Thyroid gland (tissue), 4 donors: ENCODE results near the gene SHMT2. TPM values are rescaled to one million over a fixed set of nuclear protein-coding genes. Genes with fewer than 3 reads are reported as not detected.

Source experiments
- DNase-seq, 2 donors: peaks; one replicate each; pipeline ENCODE4 v3.0.0-alpha.2; 2019
- H3K27ac ChIP-seq, 3 donors: fragments of 200-600 bp; sonication (generic); 1 replicate in 2 of 3; 2 replicates in 1 of 3; pipeline ENCODE4 v1.5.1; 2016 to 2019; ENCODE audit warnings: mild to moderate bottlenecking in 1 of 3, moderate library complexity in 1 of 3
- H3K27me3 ChIP-seq: fragments of 200-600 bp; sonication (generic); one replicate; pipeline ENCODE4 v1.5.1; 2019
- H3K36me3 ChIP-seq, 2 donors: fragments of 200-600 bp; sonication (generic); one replicate each; pipeline ENCODE4 v1.5.1; 2016 to 2019
- H3K4me1 ChIP-seq, 2 donors: fragments of 200-600 bp; sonication (generic); one replicate each; pipeline ENCODE4 v1.5.1; 2017 to 2019
- H3K4me3 ChIP-seq, 3 donors: fragments of 200-600 bp; sonication (generic); replicated peaks in 1 of 3; 1 replicate in 2 of 3; 2 replicates in 1 of 3; pipeline ENCODE4 v1.5.1; 2016; ENCODE audit warnings: mild to moderate bottlenecking in 1 of 3
- H3K9me3 ChIP-seq: fragments of 200-600 bp; sonication (generic); one replicate; pipeline ENCODE4 v1.5.1; 2017
- CTCF ChIP-seq, 6 experiments: fragments of 200-600 bp in 3 of 6; fragments of 450-650 bp in 3 of 6; sonication (generic) in 3 of 6; IDR thresholded peaks; one replicate each; pipeline ENCODE4 v1.5.1; 2016 to 2019; ENCODE audit warnings: antibody characterized with exemption in 6 of 6, mild to moderate bottlenecking in 2 of 6, inconsistent platforms in 1 of 6, moderate library complexity in 1 of 6
- POLR2A ChIP-seq, 2 donors: fragments of 450-650 bp; IDR thresholded peaks; one replicate each; pipeline ENCODE4 v1.6.1; 2017; ENCODE audit warnings: antibody characterized with exemption in 2 of 2, mild to moderate bottlenecking in 2 of 2, moderate library complexity in 1 of 2
- WGBS, 2 donors: methylation state at CpG; one replicate each; pipeline ENCODE4 v1.1.5; 2017; 5-methylcytosine and 5-hydroxymethylcytosine counted together
- intact Hi-C: fragments of 100-400 bp; cut with DNase I; formaldehyde crosslinking; loops from one replicate; pipeline ENCODE4 v1.15.1; 2023
- total RNA-seq, 4 donors: library from RNA; depleted of rRNA; stranded (reverse); fragments of >200 nt; gene quantifications; one replicate each; pipeline ENCODE4 v1.2.3, GENCODE V29; 2016

The SHMT2 gene
- total RNA-seq, 4 donors from 2014 or later, result 34.0 to 58.4 (median 49.8) TPM

DNA sequence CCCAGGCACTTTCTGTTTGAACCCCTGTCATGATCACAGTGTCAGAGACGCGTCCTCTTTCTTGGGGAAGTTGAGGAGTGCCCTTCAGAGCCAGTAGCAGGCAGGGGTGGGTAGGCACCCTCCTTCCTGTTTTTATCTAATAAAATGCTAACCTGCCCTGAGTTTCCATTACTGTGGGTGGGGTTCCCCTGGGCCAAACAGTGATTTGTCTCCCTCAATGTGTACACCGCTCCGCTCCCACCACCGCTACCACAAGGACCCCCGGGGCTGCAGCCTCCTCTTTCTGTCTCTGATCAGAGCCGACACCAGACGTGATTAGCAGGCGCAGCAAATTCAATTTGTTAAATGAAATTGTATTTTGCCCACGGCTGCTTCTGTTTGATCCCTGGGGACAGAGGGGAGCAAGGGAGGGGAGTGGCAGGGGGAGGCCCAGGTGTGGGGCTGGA lies 5.1 kb downstream of the SHMT2 start:
- intact Hi-C loops, result no loop called here
- Histone ChIP-seq H3K4me3 (no peak overlapping the region), H3K27me3 (no peaks in the 10 kb centered on the region), H3K4me1 (peaks cover 10 to 32% of the 10 kb centered on the region in 2 donors), H3K27ac (peak overlapping the region in 1 of 3 donors; percentile 17), H3K9me3 (no peaks in the 10 kb centered on the region), H3K36me3 (peaks cover 23 to 26% of the 10 kb centered on the region in 2 donors)
- no peak for TF ChIP-seq CTCF (IDR thresholded peaks at IDR 0.05)
- TF ChIP-seq POLR2A (IDR thresholded peaks at IDR 0.05), result no peak
- 92 to 93% methylated on average over 10 of the region's 10 CpGs for WGBS, 2 donors
- DNase-seq, result no peak

DNA sequence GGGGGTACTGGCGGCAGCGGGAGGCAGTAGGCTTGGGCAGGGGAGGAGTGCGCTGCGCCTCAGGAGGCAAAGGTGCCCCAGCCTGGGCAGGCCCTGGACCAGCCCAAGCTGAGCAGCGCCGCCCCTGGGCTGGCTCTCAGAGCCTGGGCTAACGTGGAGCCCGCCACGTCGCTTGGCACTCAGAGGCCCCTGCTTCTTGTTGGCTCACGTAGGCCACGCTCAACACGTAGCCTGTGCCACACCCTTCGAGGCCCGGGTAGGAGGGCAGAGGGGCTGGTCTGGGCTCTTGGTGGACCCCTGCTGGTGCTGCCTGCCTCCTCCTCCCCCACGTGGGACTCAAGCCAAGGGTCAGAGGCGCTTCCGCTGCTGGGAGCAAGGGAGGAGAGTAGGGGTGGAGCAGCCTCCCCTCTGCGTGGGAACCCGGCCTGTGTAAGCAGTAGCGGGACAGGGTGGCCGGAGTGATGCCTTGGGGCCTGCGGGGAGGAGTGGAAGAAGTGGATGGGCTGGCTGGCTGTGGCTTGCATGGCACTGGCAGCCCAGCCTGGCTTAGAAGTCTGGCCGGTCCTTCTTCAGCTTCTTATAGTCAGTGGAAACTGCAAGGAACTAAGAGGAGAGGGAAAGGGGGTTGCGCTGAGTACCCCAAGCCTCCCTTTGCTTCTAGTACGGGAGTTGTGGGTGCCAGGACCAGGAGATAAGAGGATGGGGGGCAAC lies 5.7 kb downstream of the SHMT2 start:
- Histone ChIP-seq H3K27me3 (peaks cover 5% of the 10 kb centered on the region), H3K36me3 (peaks cover 23 to 26% of the 10 kb centered on the region in 2 donors), H3K27ac (peak overlapping the region in 1 of 3 donors; percentile 17), H3K9me3 (no peaks in the 10 kb centered on the region), H3K4me1 (peaks cover 11 to 36% of the 10 kb centered on the region in 2 donors), H3K4me3 (no peak overlapping the region)
- intact Hi-C loops, result no loop called here
- DNase-seq, result peak in 1 of 2 donors; percentile 12
- TF ChIP-seq POLR2A (IDR thresholded peaks at IDR 0.05) (no peak), CTCF (IDR thresholded peaks at IDR 0.05) (no peak)
- 71 to 83% methylated on average over 20 to 23 of the region's 26 CpGs for WGBS, 2 donors

DNA sequence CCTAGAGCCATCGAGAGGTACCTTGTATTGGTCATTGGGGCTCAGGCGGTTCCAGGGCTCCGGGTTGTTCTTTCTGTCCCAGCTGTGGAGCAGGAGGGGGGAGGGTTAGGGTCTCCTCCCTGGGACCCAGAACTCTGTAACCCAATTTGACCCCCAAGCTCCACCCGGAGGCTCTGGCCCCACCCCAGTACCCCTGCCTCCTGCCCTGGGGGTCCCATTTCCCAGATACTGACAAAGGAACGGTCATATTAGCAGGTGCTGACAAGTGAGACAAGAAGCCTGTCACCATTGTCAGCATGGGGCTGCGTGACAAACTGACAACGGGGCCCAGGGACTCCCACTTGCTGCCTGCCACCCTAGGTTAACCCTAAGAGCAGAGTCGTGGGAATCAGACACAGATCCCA lies 6.2 kb downstream of the SHMT2 start:
- H3K4me1 ChIP-seq, result peaks cover 11 to 36% of the 10 kb centered on the region in 2 donors
- intact Hi-C loops, result no loop called here
- H3K36me3 ChIP-seq, result peaks cover 23 to 26% of the 10 kb centered on the region in 2 donors
- no peak overlapping the region for H3K4me3 ChIP-seq
- peaks cover 8% of the 10 kb centered on the region for H3K27me3 ChIP-seq
- TF ChIP-seq POLR2A (IDR thresholded peaks at IDR 0.05) (no peak), CTCF (IDR thresholded peaks at IDR 0.05) (no peak)
- WGBS, 2 donors, result 57 to 58% methylated on average over 8 of the region's 8 CpGs
- H3K27ac ChIP-seq, result peak overlapping the region in 1 of 3 donors; percentile 2
- no peak for DNase-seq
- H3K9me3 ChIP-seq, result no peaks in the 10 kb centered on the region

DNA sequence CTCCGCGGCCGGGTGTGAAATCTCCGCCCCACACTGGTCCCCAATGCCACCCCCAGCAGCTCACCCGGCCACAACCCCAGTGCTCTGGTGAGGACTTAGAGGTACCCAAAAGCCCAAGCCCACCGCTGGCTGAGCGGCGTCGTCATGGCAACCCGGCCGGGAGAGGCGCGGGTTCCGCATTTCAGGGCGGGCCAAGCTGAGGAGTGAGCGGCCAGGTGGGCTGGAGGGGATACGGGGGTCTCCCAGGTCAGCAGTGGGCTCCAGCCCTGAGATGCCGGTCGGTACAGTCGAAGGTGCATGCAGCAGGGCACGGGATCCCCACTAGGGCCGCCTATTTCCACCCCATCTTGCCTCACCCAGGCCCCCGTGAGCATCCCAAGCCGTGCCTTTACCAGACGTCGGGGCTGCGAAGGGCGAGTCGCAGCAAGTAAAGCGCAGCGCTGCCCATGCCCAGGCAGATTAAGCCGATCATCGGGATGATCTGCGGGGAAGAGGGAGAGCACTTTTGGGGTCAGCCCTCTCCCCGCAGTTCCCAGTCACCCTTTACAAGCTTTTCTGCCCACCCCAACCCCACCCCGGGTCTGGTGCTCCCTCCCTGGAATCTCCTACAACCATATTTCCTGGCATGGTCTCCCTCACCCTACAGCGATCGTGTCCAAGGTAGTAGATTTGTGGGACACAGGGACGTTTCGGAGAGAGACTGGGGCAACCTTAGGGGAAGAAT lies 6.9 kb downstream of the SHMT2 start:
- Histone ChIP-seq H3K27me3 (peaks cover 15% of the 10 kb centered on the region), H3K4me3 (no peak overlapping the region), H3K4me1 (peaks cover 14 to 36% of the 10 kb centered on the region in 2 donors), H3K36me3 (peaks cover 23 to 26% of the 10 kb centered on the region in 2 donors), H3K9me3 (no peaks in the 10 kb centered on the region), H3K27ac (no peak overlapping the region)
- intact Hi-C loops, result no loop called here
- no peak for TF ChIP-seq CTCF (IDR thresholded peaks at IDR 0.05)
- no peak for TF ChIP-seq POLR2A (IDR thresholded peaks at IDR 0.05)
- WGBS, 2 donors, result 18 to 28% methylated on average over 13 to 34 of the region's 40 CpGs
- no peak for DNase-seq
